ENCODE data around the gene SYNJ1.
"Not testable (repeated sequence)": the region's sequence is repeated elsewhere in the genome, so short reads cannot be mapped to it uniquely, and the experiment has no call there.

The SYNJ1 gene, protein sequence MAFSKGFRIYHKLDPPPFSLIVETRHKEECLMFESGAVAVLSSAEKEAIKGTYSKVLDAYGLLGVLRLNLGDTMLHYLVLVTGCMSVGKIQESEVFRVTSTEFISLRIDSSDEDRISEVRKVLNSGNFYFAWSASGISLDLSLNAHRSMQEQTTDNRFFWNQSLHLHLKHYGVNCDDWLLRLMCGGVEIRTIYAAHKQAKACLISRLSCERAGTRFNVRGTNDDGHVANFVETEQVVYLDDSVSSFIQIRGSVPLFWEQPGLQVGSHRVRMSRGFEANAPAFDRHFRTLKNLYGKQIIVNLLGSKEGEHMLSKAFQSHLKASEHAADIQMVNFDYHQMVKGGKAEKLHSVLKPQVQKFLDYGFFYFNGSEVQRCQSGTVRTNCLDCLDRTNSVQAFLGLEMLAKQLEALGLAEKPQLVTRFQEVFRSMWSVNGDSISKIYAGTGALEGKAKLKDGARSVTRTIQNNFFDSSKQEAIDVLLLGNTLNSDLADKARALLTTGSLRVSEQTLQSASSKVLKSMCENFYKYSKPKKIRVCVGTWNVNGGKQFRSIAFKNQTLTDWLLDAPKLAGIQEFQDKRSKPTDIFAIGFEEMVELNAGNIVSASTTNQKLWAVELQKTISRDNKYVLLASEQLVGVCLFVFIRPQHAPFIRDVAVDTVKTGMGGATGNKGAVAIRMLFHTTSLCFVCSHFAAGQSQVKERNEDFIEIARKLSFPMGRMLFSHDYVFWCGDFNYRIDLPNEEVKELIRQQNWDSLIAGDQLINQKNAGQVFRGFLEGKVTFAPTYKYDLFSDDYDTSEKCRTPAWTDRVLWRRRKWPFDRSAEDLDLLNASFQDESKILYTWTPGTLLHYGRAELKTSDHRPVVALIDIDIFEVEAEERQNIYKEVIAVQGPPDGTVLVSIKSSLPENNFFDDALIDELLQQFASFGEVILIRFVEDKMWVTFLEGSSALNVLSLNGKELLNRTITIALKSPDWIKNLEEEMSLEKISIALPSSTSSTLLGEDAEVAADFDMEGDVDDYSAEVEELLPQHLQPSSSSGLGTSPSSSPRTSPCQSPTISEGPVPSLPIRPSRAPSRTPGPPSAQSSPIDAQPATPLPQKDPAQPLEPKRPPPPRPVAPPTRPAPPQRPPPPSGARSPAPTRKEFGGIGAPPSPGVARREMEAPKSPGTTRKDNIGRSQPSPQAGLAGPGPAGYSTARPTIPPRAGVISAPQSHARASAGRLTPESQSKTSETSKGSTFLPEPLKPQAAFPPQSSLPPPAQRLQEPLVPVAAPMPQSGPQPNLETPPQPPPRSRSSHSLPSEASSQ (N-terminal part only)

GRCh38 chr21:32727687-32728455 is at the start of gene SYNJ1:
SYNJ1 (minus strand) TSS chr21:32728013; CDS start chr21:32726895, 1,118 bp downstream.
- peak; percentile 94 for DNase-seq

DNA sequence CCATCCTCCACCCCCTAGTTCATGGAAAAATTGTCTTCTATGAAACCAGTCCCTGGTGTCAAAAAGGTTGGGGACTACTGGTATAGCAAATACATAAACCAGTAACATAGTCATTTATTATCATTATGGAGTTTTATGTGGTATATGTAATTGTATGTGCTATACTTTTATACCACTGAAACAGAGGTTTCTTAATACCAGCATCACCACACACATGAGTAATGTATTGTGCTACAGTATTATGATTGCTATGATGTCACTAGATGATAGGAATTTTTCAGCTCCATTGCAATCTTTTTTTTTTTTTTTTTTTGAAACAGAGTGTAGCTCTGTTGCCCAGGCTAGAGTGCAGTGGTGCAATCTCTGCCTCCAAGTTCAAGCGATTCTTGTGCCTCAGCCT is 49.5 kb upstream of the SYNJ1 start:
- no peak for DNase-seq

DNA sequence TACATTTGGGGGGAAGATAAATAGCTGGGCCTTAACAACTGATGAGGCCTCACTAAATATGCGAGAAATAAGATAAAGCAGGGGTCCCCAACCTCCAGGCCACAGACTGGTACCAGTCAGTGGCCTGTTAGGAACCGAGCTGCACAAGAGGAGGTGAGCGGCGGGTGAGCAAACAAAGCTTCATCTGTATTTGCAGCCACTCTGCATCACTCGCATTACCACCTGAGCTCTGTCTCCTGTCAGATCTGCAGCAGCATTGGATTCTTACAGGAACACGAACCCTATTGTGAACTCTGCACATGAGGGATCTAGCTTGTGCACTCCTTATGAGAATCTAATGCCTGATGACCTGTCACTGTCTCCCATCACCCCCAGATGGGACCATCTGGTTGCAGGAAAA is 48.9 kb upstream of the SYNJ1 start:
- DNase-seq, result no peak

DNA sequence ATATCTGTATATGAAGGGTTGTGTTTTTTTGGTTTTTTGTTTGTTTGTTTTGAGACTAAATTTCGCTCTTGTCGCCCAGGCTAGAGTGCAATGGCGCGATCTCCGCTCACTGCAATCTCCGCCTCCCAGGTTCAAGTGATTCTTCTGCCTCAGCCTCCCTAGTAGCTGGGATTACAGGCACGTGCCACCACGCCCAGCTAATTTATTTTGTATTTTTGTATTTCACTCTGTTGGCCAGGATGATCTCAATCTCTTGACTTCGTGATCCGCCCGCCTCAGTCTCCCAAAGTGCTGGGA is 45.2 kb upstream of the SYNJ1 start:
- DNase-seq, result not testable (repeated sequence)

DNA sequence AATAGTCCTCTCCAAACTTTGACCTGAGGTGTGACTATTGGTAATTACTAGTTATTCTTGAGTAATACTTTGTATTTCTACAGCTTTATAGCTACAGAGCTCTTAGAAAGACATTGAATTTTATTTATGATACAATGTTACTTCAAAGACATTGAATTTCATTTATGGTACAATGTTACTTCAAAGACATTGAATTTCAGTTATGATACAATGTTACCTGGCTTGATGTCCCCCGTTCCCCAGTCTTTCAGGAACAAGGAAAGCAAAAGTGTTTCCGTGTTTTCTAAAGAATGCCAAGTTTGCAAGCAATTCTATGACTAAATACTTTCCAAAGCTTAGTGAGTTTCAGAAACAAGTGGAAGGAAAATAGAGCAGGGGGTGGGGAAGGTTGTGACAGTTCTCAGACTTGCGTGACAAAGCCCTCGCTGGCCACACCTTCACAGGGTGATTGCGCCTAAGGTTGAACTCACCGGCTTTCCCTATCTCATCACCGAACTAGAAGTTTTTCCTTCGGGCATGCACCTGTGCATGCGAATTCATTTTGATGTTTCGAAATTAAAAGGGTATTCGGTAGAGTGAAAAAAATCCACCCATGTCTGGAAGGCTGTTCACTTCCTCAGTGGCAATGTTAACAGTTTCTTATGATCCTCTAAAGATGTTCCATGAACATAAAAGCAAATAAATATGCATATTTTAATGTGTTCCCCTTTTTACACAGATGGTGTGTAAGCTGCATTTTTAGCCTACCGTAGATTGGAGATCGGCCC is 44.7 kb upstream of the SYNJ1 start:
- DNase-seq, result peak; percentile 27

DNA sequence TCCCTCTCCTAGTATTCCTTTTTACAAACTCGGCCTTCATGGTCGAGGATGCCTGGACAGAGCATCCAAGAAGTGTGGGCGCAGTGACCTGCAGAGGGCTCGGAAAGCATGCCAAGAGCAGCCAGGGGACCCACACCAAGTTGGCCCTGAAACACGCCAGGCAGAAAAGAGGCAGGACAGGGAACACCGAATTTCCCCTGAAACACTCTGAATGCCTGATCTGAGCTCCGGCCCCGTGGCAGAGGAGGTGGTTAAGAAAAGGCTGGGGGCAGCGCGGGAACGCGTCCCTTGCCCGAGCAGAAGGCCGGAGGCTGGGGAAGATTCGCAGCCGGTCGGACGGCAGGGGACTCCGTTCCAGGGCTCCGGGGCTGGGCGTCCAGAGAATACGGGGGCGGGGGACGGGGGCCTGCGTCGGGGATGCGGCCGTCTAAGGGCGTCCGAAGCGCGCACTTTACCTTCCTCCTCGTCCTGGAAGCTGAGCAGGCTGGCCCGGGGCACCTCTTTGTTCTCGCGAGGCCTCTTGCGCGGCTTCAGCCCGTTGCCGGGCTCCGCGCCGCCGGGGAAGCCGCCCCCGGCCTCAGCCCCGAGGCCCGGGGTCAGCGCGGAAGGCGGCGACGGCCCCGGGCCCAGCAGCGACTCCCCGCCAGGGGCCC is 43.2 kb upstream of the SYNJ1 start:
- DNase-seq, result peak; percentile 48

GRCh38 chr21:32768530-32768929 is 40.7 kb upstream of the SYNJ1 start:
- no peak for DNase-seq

GRCh38 chr21:32765058-32765457 is 37.2 kb upstream of the SYNJ1 start:
- no peak for DNase-seq

GRCh38 chr21:32764186-32764585 is 36.4 kb upstream of the SYNJ1 start:
- DNase-seq, result no peak

- DNase-seq, result no peak
Measured at GRCh38 chr21:32757804-32758203, 30.0 kb upstream of the SYNJ1 start.

DNA sequence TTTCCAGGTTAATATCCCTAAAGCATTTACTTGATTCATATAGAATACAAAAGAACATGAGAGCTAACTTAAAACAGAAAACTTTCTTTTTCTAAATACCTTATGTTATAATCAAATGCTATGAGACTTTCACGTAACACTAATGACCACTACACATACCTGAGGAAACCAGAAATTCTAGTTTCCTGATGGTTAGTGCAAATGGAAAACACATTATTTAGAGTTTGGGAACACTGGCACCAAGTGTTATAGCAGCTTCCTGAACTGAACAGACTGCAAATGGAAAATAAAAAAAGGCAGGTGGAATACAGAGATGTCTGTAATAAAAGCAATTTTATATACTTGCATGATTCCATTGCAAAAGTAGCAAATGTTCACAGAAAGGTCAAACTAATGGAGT is 28.3 kb upstream of the SYNJ1 start:
- DNase-seq, result no peak

GRCh38 chr21:32753818-32754585 is 26.2 kb upstream of the SYNJ1 start:
- no peak for DNase-seq

- DNase-seq, result no peak
Measured at GRCh38 chr21:32750405-32750804, 22.6 kb upstream of the SYNJ1 start.

GRCh38 chr21:32749662-32750061 is 21.8 kb upstream of the SYNJ1 start:
- no peak for DNase-seq

DNA sequence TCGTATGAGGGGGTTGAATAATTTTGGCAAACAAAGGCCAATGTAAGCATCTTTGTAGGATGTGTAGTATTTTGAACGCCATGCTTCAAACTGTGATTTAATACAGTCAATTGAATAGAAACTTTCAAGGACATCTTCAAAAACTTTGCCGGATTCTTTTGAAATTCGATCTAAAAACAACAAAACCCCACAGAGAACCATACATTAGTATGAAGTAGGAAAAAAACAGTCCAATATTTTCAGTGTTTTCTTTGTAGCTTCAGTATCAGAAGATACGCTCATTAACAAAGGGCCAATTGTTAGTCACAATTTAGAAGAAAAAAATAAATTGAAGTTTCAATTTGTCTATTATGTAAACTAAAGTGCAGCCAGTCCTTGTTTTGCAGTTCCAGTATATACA is 20.7 kb upstream of the SYNJ1 start:
- no peak for DNase-seq

DNA sequence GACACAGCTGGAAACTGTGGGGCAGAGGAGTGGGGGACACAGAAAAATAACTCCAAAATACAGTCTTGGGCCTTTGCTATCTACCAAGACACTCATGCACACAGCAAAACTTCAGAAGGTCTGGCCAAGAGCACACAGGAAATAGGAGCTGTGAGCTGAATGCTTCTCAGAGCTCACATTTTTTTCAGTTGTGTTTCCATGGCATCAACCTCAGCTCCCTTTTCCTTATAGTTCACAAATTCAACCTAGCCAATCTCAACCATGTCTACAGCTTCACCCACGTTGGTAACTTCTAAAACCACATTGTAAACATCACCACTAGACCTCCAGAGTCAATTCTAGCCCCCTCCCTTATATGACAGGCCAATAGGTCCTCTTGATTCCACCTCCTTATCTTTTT is 19.6 kb upstream of the SYNJ1 start:
- DNase-seq, result no peak

- DNase-seq, result not testable (repeated sequence)
Measured at GRCh38 chr21:32746711-32747110, 18.9 kb upstream of the SYNJ1 start.

DNA sequence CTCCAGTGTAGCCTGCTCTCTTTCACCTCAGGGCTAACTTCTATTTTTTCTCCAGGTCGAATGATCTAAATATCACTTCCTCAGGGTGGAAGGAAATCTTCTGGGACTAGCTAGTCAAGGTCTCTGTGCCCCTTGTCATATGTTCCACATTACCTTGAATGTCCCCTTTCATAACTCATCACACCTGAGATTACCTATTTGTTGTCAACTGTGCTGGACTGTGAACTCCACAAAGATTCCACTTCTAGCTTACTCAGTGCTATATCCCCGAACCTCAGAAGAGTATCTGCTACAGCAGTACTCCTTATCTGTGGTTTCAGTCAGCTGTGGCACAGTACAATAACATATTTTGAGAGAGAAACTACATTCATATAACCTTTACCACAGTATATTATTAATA is 14.6 kb upstream of the SYNJ1 start:
- no peak for DNase-seq

DNA sequence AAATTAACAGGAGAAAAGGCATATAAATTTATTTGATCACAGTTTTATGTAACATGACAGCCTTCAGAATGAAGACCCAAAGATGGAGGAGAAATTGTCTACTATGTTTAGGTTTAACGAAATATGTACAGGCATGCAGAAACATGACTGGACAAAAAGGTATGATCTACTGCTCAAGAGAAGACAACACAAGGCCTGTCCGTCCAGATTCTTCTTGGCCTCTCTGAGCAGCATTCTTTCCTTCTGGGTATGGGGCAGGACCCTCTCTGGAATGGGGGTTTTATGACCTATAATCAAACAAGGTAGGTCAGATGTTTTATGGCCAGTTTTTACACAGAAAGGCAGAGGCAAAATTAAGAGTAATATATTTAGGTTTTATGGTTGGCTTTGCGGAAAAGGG is 13.5 kb upstream of the SYNJ1 start:
- DNase-seq, result no peak

DNA sequence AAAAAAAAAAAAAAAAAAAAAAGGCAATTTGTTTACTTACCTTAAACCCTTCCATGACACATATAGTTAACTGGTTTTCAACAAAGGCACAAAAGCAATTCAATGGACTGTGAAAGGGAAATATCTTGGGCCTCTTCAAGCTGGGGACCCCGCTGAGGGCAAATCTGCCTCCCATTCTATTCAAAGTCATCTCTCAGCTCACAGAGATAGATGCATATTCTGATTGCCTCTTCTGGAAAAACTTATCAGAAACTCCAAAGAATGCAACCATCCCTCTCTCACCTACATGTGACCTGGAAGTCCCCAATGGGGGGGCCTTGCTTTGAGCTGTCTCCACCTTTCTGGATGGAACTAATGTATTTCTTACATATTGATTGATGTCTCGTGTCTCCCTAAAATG is 12.1 kb upstream of the SYNJ1 start:
- DNase-seq, result no peak
